Breast epithelium (tissue), 4 donors: ENCODE results near the gene CHRD. TPM values are rescaled to one million over a fixed set of nuclear protein-coding genes. Genes with fewer than 3 reads are reported as not detected.

Experiments used
- DNase-seq, 2 donors: peaks; one replicate each; pipeline ENCODE4 v3.0.0-alpha.2; 2019; ENCODE audit warnings: low spot score in 2 of 2
- H3K27ac ChIP-seq, 2 donors: fragments of 200-600 bp; sonication (generic) in 1 of 2; one replicate each; pipeline ENCODE4 v1.5.1; 2016 to 2019; ENCODE audit warnings: mild to moderate bottlenecking in 1 of 2
- H3K27me3 ChIP-seq, 2 donors: fragments of 200-600 bp; sonication (generic) in 1 of 2; one replicate each; pipeline versions ENCODE4 v1.5.1 to v1.6.0; 2017 to 2019; ENCODE audit warnings: control low read depth in 1 of 2, mild to moderate bottlenecking in 1 of 2
- H3K36me3 ChIP-seq: fragments of 200-600 bp; one replicate; pipeline ENCODE4 v1.5.1; 2019
- H3K4me1 ChIP-seq, 2 donors: fragments of 200-600 bp; sonication (generic); one replicate each; pipeline ENCODE4 v1.5.1; 2016 to 2019; ENCODE audit warnings: control low read depth in 1 of 2
- H3K4me3 ChIP-seq, 3 donors: fragments of 200-600 bp; sonication (generic); 1 replicate in 2 of 3; 2 replicates in 1 of 3; pipeline ENCODE4 v1.5.1; 2016 to 2019; ENCODE audit warnings: mild to moderate bottlenecking in 3 of 3, moderate library complexity in 2 of 3
- H3K9me3 ChIP-seq, 2 donors: fragments of 200-600 bp; sonication (generic) in 1 of 2; one replicate each; pipeline ENCODE4 v1.5.1; 2016 to 2019; ENCODE audit warnings: control low read depth in 1 of 2
- POLR2A ChIP-seq: fragments of 450-650 bp; IDR thresholded peaks from one replicate; pipeline ENCODE4 v1.6.1; 2016; ENCODE audit warnings: antibody characterized with exemption, mild to moderate bottlenecking, moderate library complexity
- POLR2AphosphoS5 ChIP-seq, 3 donors: sonication (generic); formaldehyde crosslinking; IDR thresholded peaks; one replicate each; pipeline ENCODE4 v1.6.1; 2017; ENCODE audit warnings: antibody characterized with exemption in 3 of 3
- intact Hi-C: fragments of 100-400 bp; cut with DNase I; formaldehyde crosslinking; loops from one replicate; pipeline ENCODE4 v1.15.1; 2023; ENCODE audit warnings: low total_unique reads
- total RNA-seq, 3 donors: library from RNA; depleted of rRNA; stranded (reverse); fragments of >200 nt; gene quantifications; one replicate each; pipeline ENCODE4 v1.1.0, GENCODE V29; 2016
- TF ChIP-seq, protein P1 (sequence below), 3 donors: fragments of 450-650 bp; IDR thresholded peaks; one replicate each; pipeline ENCODE4 v1.5.1; 2016 to 2017; ENCODE audit warnings: antibody characterized with exemption in 3 of 3, mild to moderate bottlenecking in 3 of 3, moderate library complexity in 3 of 3

CHRD gene
- total RNA-seq, 3 donors from 2014 or later: 9.6 to 20.3 (median 12.1) TPM

DNA sequence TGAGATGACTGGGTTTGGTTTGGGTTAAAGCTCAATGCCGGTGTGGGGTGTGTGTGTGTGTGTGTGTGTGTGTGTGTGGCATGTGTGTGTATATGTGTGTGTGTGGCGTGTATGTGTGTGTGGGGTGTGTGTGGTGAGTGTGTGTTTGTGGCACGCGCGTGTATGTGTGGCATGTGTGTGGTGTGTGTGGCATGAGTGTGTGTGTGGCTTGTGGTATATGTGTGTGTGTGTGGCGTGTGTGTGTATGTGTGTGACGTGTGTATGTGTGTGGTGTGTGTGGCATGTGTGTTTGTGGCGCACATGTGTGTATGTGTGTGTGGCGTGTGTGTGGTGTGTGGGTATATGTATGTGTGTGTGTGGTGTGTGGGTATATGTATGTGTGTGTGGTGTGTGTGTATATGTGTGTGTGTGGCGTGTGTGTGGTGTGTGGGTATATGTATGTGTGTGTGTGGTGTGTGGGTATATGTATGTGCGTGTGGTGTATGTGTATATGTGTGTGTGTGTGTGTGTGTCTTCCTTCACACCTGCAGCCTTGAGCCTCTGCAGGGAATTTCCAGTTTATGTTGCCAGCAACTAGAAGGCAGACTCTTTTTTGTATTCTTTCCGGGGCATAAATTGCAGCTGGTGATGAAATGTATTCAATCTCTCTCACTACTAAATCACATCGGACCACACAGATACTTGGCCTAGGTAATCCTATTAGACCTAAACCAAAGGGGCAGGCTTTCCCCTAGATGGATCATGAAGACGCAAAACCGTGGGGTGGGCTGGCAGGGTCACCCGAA, 34.8 kb downstream of the CHRD start:
- intact Hi-C loops: loop anchor here (5.0 kb wide), 1 partner anchor 1203 kb away; no protein-coding TSS in a partner anchor
- TF ChIP-seq, protein P1, sequence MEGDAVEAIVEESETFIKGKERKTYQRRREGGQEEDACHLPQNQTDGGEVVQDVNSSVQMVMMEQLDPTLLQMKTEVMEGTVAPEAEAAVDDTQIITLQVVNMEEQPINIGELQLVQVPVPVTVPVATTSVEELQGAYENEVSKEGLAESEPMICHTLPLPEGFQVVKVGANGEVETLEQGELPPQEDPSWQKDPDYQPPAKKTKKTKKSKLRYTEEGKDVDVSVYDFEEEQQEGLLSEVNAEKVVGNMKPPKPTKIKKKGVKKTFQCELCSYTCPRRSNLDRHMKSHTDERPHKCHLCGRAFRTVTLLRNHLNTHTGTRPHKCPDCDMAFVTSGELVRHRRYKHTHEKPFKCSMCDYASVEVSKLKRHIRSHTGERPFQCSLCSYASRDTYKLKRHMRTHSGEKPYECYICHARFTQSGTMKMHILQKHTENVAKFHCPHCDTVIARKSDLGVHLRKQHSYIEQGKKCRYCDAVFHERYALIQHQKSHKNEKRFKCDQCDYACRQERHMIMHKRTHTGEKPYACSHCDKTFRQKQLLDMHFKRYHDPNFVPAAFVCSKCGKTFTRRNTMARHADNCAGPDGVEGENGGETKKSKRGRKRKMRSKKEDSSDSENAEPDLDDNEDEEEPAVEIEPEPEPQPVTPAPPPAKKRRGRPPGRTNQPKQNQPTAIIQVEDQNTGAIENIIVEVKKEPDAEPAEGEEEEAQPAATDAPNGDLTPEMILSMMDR (IDR thresholded peaks at IDR 0.05): no peak
- no peak for TF ChIP-seq POLR2A
- no peak for TF ChIP-seq POLR2AphosphoS5 (IDR thresholded peaks at IDR 0.05)
- Histone ChIP-seq H3K9me3 (no peaks in the 10 kb centered on the region), H3K4me3 (no peak overlapping the region), H3K4me1 (no peaks in the 10 kb centered on the region), H3K27me3 (no peaks in the 10 kb centered on the region), H3K27ac (no peak overlapping the region), H3K36me3 (no peaks in the 10 kb centered on the region)
- no peak for DNase-seq

DNA sequence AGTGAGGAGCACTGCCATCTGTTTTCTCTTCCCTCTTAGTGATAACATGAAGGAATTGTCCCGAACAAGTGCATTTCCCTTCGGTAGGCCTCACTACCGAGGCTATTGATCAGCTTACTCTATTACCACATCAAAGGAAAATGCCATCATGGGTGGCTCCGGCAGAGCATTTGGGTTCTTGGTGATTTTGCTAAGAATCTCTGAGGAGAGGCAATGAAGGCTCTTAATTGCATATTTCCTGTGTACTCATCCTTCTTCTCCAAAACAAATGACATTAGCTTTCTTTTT, 35.3 kb downstream of the CHRD start:
- Histone ChIP-seq H3K4me3 (no peak overlapping the region), H3K36me3 (no peaks in the 10 kb centered on the region), H3K4me1 (no peaks in the 10 kb centered on the region), H3K9me3 (no peaks in the 10 kb centered on the region), H3K27me3 (no peaks in the 10 kb centered on the region), H3K27ac (no peak overlapping the region)
- intact Hi-C loops: loop anchor here (5.0 kb wide), 1 partner anchor 1202 kb away; no protein-coding TSS in a partner anchor
- TF ChIP-seq POLR2A (no peak), POLR2AphosphoS5 (IDR thresholded peaks at IDR 0.05) (no peak)
- TF ChIP-seq, protein P1 (IDR thresholded peaks at IDR 0.05): no peak
- DNase-seq: no peak

DNA sequence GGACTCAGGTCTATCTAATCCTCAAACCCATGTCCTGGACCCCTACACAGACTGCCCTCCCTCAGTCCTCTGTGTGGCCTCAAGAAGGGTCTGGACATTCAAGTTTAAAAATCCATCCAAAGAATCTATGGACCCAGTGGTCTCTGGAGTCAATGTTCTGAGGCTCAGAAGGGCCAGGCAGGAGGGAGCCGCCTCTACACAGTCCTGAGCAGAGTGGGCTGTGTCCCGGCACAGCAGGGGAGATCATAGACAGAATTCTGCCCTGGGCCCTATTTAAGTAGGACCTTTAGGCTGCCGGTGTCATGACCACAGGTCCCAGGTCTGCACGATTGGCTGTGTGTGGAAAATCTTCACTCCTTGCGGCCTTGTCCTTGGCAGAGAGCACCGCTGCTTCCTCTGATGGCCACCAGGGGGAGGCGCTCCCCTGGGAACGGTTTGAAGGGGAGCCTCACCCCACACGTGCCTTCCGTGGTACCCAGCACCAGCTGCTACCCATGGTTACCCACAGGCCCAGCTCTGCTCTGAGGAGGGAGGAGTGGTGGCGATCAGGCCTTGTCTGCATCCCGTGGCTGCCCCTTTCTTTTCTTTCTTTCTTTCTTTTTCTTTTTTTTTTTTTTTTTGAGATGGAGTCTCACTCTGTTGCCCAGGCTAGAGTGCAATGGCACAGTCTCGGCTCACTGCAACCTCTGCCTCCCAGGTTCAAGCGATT, 37.9 kb downstream of the CHRD start:
- Histone ChIP-seq H3K36me3 (no peaks in the 10 kb centered on the region), H3K9me3 (no peaks in the 10 kb centered on the region), H3K27ac (no peak overlapping the region), H3K27me3 (no peaks in the 10 kb centered on the region), H3K4me3 (no peak overlapping the region), H3K4me1 (no peaks in the 10 kb centered on the region)
- intact Hi-C loops: loop anchor here (5.0 kb wide), 1 partner anchor 1200 kb away; no protein-coding TSS in a partner anchor
- TF ChIP-seq, protein P1 (IDR thresholded peaks at IDR 0.05): peak; percentile 50 to 87 (median 84)
- TF ChIP-seq POLR2AphosphoS5 (IDR thresholded peaks at IDR 0.05): peak in 2 of 3 donors; percentile 34 to 46
- no peak for TF ChIP-seq POLR2A
- peak; percentile 48 to 72 for DNase-seq

DNA sequence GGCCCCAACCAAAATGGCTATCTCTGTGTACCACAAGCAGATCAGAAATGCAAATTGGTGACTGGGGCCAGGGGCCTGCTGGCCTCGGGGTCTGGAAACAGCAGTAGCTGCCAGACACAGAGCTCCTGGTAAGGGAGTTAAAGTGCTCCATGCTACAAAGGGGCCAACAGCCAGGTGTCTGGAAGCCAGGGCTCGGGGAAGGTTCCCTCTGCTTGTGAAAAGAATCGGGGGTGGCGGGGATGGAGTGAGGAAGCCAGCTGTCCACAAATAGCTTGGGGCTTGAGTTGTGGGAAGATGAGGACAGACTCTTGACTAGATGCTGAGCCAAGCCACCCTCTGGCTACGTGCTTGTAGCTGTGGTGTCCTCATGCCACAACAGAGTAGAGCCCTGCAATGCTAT, 39.3 kb downstream of the CHRD start:
- Histone ChIP-seq H3K9me3 (no peaks in the 10 kb centered on the region), H3K4me3 (no peak overlapping the region), H3K4me1 (no peaks in the 10 kb centered on the region), H3K36me3 (no peaks in the 10 kb centered on the region), H3K27ac (no peak overlapping the region), H3K27me3 (no peaks in the 10 kb centered on the region)
- DNase-seq: no peak
- TF ChIP-seq POLR2AphosphoS5 (IDR thresholded peaks at IDR 0.05) (no peak), POLR2A (no peak)
- TF ChIP-seq, protein P1 (IDR thresholded peaks at IDR 0.05): no peak
- intact Hi-C loops: loop anchor here (5.0 kb wide), 1 partner anchor 1198 kb away; no protein-coding TSS in a partner anchor

DNA sequence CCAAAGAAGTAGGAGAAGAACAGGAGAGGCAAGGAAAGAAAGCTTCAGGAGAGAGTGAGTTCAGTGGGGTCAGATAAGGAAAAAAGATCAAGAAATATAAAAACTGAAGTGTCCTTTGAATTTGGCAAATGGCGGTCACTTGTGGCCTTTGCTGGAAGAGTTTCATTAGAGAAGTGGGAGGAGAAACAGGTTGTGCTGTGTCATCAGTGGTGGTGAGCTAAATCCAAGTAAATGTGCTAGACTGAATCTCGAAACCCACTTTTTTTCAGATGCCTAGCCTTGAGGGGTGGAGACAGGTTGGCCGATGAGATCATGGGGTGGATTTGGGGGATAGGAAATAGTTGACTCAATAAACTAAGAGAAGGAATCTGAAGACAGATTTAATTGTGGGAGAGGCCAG, 43.7 kb downstream of the CHRD start:
- no peak overlapping the region for H3K4me3 ChIP-seq
- no peak for TF ChIP-seq POLR2AphosphoS5 (IDR thresholded peaks at IDR 0.05)
- TF ChIP-seq POLR2A: no peak
- TF ChIP-seq, protein P1 (IDR thresholded peaks at IDR 0.05): no peak
- no peaks in the 10 kb centered on the region for H3K9me3 ChIP-seq
- H3K27me3 ChIP-seq: no peaks in the 10 kb centered on the region
- H3K27ac ChIP-seq: no peak overlapping the region
- H3K4me1 ChIP-seq: no peaks in the 10 kb centered on the region
- no peaks in the 10 kb centered on the region for H3K36me3 ChIP-seq
- no peak for DNase-seq
- intact Hi-C loops: no loop called here
